Endothelial cell of umbilical vein (primary cell): ENCODE measurements around the gene ZC3HAV1. TPM values are rescaled to one million over a fixed set of nuclear protein-coding genes. Genes with fewer than 3 reads are reported as not detected.

Experiments
- BruUV-seq: library from RNA; stranded (reverse); fragments of 400-500 nt; replicated peaks from 2 replicates; lab custom pipeline; 2021; lab: Mats Ljungman, UMichigan
- CTCF ChIA-PET: fragments of 300-600, 350-600 bp; sonication (Branson Sonifier 250); formaldehyde crosslinking; loops from one replicate; lab custom pipeline; 2021; ENCODE audit warnings: antibody characterized with exemption, inconsistent platforms; lab: Charles Lee
- POLR2A ChIA-PET: fragments of 300-600, 350-600 bp; sonication (Branson Sonifier 250); formaldehyde crosslinking; loops from one replicate; lab custom pipeline; 2021; ENCODE audit warnings: antibody characterized with exemption, inconsistent platforms; lab: Charles Lee
- DNase-seq: peaks from one replicate; pipeline ENCODE4 v3.0.0-alpha.2; 2011; ENCODE audit warnings: low read depth, low spot score
- FAIRE-seq: peaks from 2 replicates; lab custom pipeline; 2011; peaks lifted over from hg19 to GRCh38; lab: Jason Lieb, UNC
- H2AFZ ChIP-seq: 2 replicates; pipeline ENCODE4 v1.6.0; 2012; ENCODE audit warnings: low read depth, low read length, control low read depth, inconsistent platforms
- H3K27ac ChIP-seq: 2 replicates; pipeline ENCODE4 v1.5.1; 2011; ENCODE audit warnings: low read depth, mild to moderate bottlenecking, control low read depth, low read length, moderate library complexity; ENCODE audit not compliant: insufficient read depth
- H3K27me3 ChIP-seq, 2 experiments: 2 replicates each; pipeline versions ENCODE4 v1.6.0 to v1.6.1; 2011; ENCODE audit warnings: low read length in 2 of 2, mixed read lengths in 1 of 2; ENCODE audit not compliant: control insufficient read depth in 2 of 2, insufficient read depth in 2 of 2
- H3K36me3 ChIP-seq, 2 experiments: 2 replicates in 1 of 2; 3 replicates in 1 of 2; pipeline ENCODE4 v1.5.1; 2011; ENCODE audit warnings: low read length in 2 of 2, mild to moderate bottlenecking in 1 of 2, moderate library complexity in 1 of 2; ENCODE audit not compliant: control insufficient read depth in 2 of 2, insufficient read depth in 2 of 2; ENCODE audit errors: extremely low read depth in 1 of 2
- H3K4me1 ChIP-seq: 3 replicates; pipeline ENCODE4 v1.5.1; 2011; ENCODE audit warnings: mild to moderate bottlenecking, low read length; ENCODE audit not compliant: control insufficient read depth, insufficient read depth; ENCODE audit errors: extremely low read depth
- H3K4me2 ChIP-seq: 2 replicates; pipeline ENCODE4 v1.6.1; 2011; ENCODE audit warnings: low read length, control low read depth, mixed read lengths; ENCODE audit not compliant: insufficient read depth
- H3K4me3 ChIP-seq, 3 experiments: fragments of 200-600 bp in 1 of 3; sonication (generic), shearing (Covaris generic) in 1 of 3; replicated peaks in 1 of 3; 2 replicates each; pipeline ENCODE4 v1.5.1; 2011 to 2016; ENCODE audit warnings: control low read depth in 3 of 3, low read length in 3 of 3, mild to moderate bottlenecking in 2 of 3, inconsistent platforms in 1 of 3, low read depth in 1 of 3, moderate library complexity in 1 of 3; ENCODE audit not compliant: insufficient read depth in 1 of 3
- H3K79me2 ChIP-seq: 2 replicates; pipeline ENCODE4 v1.6.0; 2012; ENCODE audit warnings: low read length, inconsistent platforms; ENCODE audit not compliant: control insufficient read depth, insufficient read depth
- H3K9ac ChIP-seq: replicated peaks from 2 replicates; pipeline ENCODE3; 2011; ENCODE audit warnings: low read length, control low read depth; ENCODE audit not compliant: insufficient read depth; ENCODE audit errors: extremely low read depth
- H3K9me1 ChIP-seq: replicated peaks from 3 replicates; pipeline ENCODE4 v1.6.0; 2011; ENCODE audit warnings: mild to moderate bottlenecking, low read length; ENCODE audit not compliant: control insufficient read depth, insufficient read depth; ENCODE audit errors: extremely low read depth
- H3K9me3 ChIP-seq: replicated peaks from 2 replicates; pipeline ENCODE4 v1.5.1; 2012; ENCODE audit warnings: low read length, inconsistent platforms; ENCODE audit not compliant: control insufficient read depth, insufficient read depth
- H4K20me1 ChIP-seq: replicated peaks from 2 replicates; pipeline ENCODE3; 2011; ENCODE audit warnings: mild to moderate bottlenecking, low read length; ENCODE audit not compliant: control insufficient read depth, insufficient read depth; ENCODE audit errors: extremely low read depth
- CTCF ChIP-seq, 2 donors: IDR thresholded peaks; 1 replicate in 1 of 2; 2 replicates in 1 of 2; pipeline ENCODE4 v1.5.1; 2011; ENCODE audit warnings: low read length in 2 of 2, mild to moderate bottlenecking in 2 of 2, moderate library complexity in 2 of 2, control low read depth in 1 of 2, inconsistent platforms in 1 of 2, low read depth in 1 of 2; ENCODE audit not compliant: insufficient read depth in 1 of 2; ENCODE audit errors: extremely low read depth in 1 of 2
- GATA2 ChIP-seq: IDR thresholded peaks from 2 replicates; pipeline ENCODE4 v1.7.0; 2011; ENCODE audit warnings: low read depth, mild to moderate bottlenecking, moderate library complexity, mixed read lengths, low read length; ENCODE audit not compliant: insufficient read length, insufficient read depth
- JUN ChIP-seq: IDR thresholded peaks from 2 replicates; pipeline ENCODE4 v1.6.1; 2011; ENCODE audit warnings: borderline replicate concordance, low read depth; ENCODE audit not compliant: insufficient read length, insufficient read depth
- POLR2A ChIP-seq: IDR thresholded peaks from 2 replicates; pipeline ENCODE4 v1.6.1; 2012; ENCODE audit warnings: low read depth, mild to moderate bottlenecking, control low read depth, low read length
- POLR2AphosphoS5 ChIP-seq: IDR thresholded peaks from 2 replicates; pipeline ENCODE4 v1.6.1; 2012; ENCODE audit warnings: low read depth, mild to moderate bottlenecking, control low read depth, low read length, moderate library complexity; ENCODE audit not compliant: insufficient read depth
- dilution Hi-C: fragments of 300-500 bp; cut with MboI; formaldehyde crosslinking; loops from one replicate; pipeline ENCODE4 v1.15.0; 2019; ENCODE audit warnings: low sequenced_read_pairs; ENCODE audit not compliant: extremely low pct_ligation_motif_present
- intact Hi-C: fragments of 100-400 bp; cut with micrococcal nuclease; formaldehyde crosslinking; loops from one replicate; pipeline ENCODE4 v1.10.0; 2022
- polyA plus RNA-seq, 4 experiments: library from polyadenylated mRNA; depleted of rRNA in 3 of 4; stranded (reverse) in 3 of 4; unstranded in 1 of 4; fragments of >200 nt; gene quantifications; 2 replicates each; pipeline versions ENCODE4 v1.2.1 to v1.2.3, GENCODE V29; 2011 to 2012; ENCODE audit warnings: missing spikeins in 1 of 4
- total RNA-seq: library from RNA; stranded (reverse); gene quantifications from 2 replicates; pipeline ENCODE4 v1.2.3, GENCODE V29; 2021

ZC3HAV1 gene
- total and polyA plus RNA-seq, 2 donors (not counting 3 experiments of a cell fraction or from before 2014, with no cell fraction given), result 17.1 to 37.7 TPM

DNA sequence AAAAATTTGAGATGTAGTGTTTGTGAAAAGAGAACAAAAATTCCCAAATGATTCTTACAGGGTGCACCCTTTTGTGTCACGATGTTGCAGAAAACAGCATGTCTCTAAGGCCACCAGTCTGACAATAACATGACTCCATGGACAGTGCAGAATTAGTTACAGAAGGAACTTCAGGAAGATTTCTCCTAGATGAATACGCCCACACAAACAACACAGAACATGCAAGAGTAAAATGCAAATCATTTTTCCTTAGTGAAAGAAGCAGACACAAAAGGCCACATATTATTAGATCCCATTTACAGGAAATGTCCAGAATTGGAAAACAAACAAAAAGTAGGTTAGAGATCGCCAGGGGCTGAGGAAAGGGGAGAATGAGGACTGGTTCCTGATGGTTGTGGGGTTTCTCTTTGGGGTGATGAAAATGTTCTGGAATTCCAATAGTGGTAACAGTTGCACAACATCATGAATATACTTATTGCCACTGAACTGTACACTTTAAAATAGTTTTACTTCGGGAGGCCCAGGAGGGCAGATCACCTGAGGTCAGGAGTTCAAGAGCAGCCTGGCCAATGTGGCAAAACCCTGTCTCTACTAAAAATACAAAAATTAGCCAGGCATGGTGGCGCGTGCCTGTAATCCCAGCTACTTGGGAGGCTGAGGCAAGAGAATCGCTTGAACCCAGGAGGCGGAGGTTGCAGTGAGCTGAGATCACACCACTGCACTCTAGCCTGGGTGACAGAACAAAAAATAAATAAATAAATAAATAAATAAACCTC lies 10.2 kb downstream of the ZC3HAV1 start:
- Histone ChIP-seq H3K36me3 (peaks cover 0 to 2% of the 10 kb centered on the region in 2 experiments), H3K4me1 (peaks cover 22% of the 10 kb centered on the region), H3K27ac (no peak overlapping the region), H3K9me1 (no peaks in the 10 kb centered on the region), H3K9ac (no peak overlapping the region), H3K4me2 (no peak overlapping the region), H3K4me3 (no peak overlapping the region), H2AFZ (no peak overlapping the region), H3K9me3 (no peaks in the 10 kb centered on the region), H4K20me1 (peaks cover 3% of the 10 kb centered on the region), H3K79me2 (peaks cover 52% of the 10 kb centered on the region), H3K27me3 (no peaks in the 10 kb centered on the region)
- no peak for DNase-seq
- no TSS peak for BruUV-seq
- intact Hi-C loops, result no loop called here
- POLR2A ChIA-PET, result no interaction called here
- TF ChIP-seq CTCF (IDR thresholded peaks at IDR 0.05; ENCODE audit: extremely low read depth in 1 of 2, insufficient read depth in 1 of 2, low read depth in 1 of 2, low read length in 2 of 2), result no peak
- TF ChIP-seq POLR2A, result no peak
- no peak for TF ChIP-seq POLR2AphosphoS5
- FAIRE-seq, result no peak
- dilution Hi-C loops, result no loop called here
- CTCF ChIA-PET, result interaction anchor here (1.3 kb wide), 1 partner anchor 24 kb away, joined by 3 read pairs; no protein-coding TSS in a partner anchor

- dilution Hi-C loops, result no loop called here
- H3K79me2 ChIP-seq, result peaks cover 43% of the 10 kb centered on the region
- no peak overlapping the region for H3K27ac ChIP-seq
- H3K9me1 ChIP-seq, result no peaks in the 10 kb centered on the region
- BruUV-seq, result no TSS peak
- TF ChIP-seq JUN, result no peak
- TF ChIP-seq GATA2, result peak; percentile 38
- no peak overlapping the region for H3K4me3 ChIP-seq
- no peaks in the 10 kb centered on the region for H4K20me1 ChIP-seq
- CTCF ChIA-PET, result interaction anchor here (1.2 kb wide), 1 partner anchor 20 kb away, joined by 7 read pairs; no protein-coding TSS in a partner anchor
- no peak overlapping the region for H3K9ac ChIP-seq
- POLR2A ChIA-PET, result no interaction called here
- no peaks in the 10 kb centered on the region for H3K27me3 ChIP-seq
- peak overlapping the region; percentile 48 for H3K4me2 ChIP-seq
- no peak for DNase-seq
- peaks cover 22% of the 10 kb centered on the region for H3K4me1 ChIP-seq
- H2AFZ ChIP-seq, result no peak overlapping the region
- no peaks in the 10 kb centered on the region for H3K9me3 ChIP-seq
- intact Hi-C loops, result no loop called here
- peak; percentile 47 for FAIRE-seq
- peaks cover 0 to 2% of the 10 kb centered on the region in 2 experiments for H3K36me3 ChIP-seq
Measured at GRCh38 chr7:139095194-139095659, 14.3 kb downstream of the ZC3HAV1 start.
